ENCODE data around the gene ADSS2.

Gene ADSS2

GRCh38 chr1:244405856-244406255 lies 45.9 kb downstream of the ADSS2 start:
- H3K9ac ChIP-seq (ENCODE audit: low read depth in 1 of 2, low read length in 2 of 2): no peak overlapping the region
- no peak overlapping the region for H3K27ac ChIP-seq (ENCODE audit: low read depth in 2 of 2, low read length in 2 of 2)
- H3K9me3 ChIP-seq (ENCODE audit: control insufficient read depth in 2 of 2, low read length in 2 of 2): peaks cover 0 to 3% of the 10 kb centered on the region in 2 donors
- peaks cover 16 to 20% of the 10 kb centered on the region in 2 donors for H3K36me3 ChIP-seq (ENCODE audit: control insufficient read depth in 2 of 2, insufficient read depth in 2 of 2, low read length in 2 of 2)
- H3K4me3 ChIP-seq (ENCODE audit: low read length in 2 of 2): no peak overlapping the region
- H3K27me3 ChIP-seq (ENCODE audit: control insufficient read depth in 2 of 2, insufficient read depth in 2 of 2, low read length in 2 of 2): no peaks in the 10 kb centered on the region
- H3K4me1 ChIP-seq (ENCODE audit: control insufficient read depth in 2 of 2, insufficient read depth in 2 of 2, low read length in 2 of 2): no peaks in the 10 kb centered on the region

- Histone ChIP-seq H3K9ac (ENCODE audit: low read depth in 1 of 2, low read length in 2 of 2) (no peak overlapping the region), H3K4me3 (ENCODE audit: low read length in 2 of 2) (no peak overlapping the region), H3K27me3 (ENCODE audit: control insufficient read depth in 2 of 2, insufficient read depth in 2 of 2, low read length in 2 of 2) (no peaks in the 10 kb centered on the region), H3K36me3 (ENCODE audit: control insufficient read depth in 2 of 2, insufficient read depth in 2 of 2, low read length in 2 of 2) (peaks cover 9 to 17% of the 10 kb centered on the region in 2 donors), H3K27ac (ENCODE audit: low read depth in 2 of 2, low read length in 2 of 2) (no peak overlapping the region), H3K4me1 (ENCODE audit: control insufficient read depth in 2 of 2, insufficient read depth in 2 of 2, low read length in 2 of 2) (no peaks in the 10 kb centered on the region), H3K9me3 (ENCODE audit: control insufficient read depth in 2 of 2, low read length in 2 of 2) (peaks cover 0 to 3% of the 10 kb centered on the region in 2 donors)
Measured at GRCh38 chr1:244403431-244403830, 48.3 kb downstream of the ADSS2 start.

- H3K27me3 ChIP-seq (ENCODE audit: control insufficient read depth in 2 of 2, insufficient read depth in 2 of 2, low read length in 2 of 2): no peaks in the 10 kb centered on the region
- no peaks in the 10 kb centered on the region for H3K4me1 ChIP-seq (ENCODE audit: control insufficient read depth in 2 of 2, insufficient read depth in 2 of 2, low read length in 2 of 2)
- peaks cover 0 to 3% of the 10 kb centered on the region in 2 donors for H3K9me3 ChIP-seq (ENCODE audit: control insufficient read depth in 2 of 2, low read length in 2 of 2)
- H3K9ac ChIP-seq (ENCODE audit: low read depth in 1 of 2, low read length in 2 of 2): no peak overlapping the region
- no peak overlapping the region for H3K27ac ChIP-seq (ENCODE audit: low read depth in 2 of 2, low read length in 2 of 2)
- H3K4me3 ChIP-seq (ENCODE audit: low read length in 2 of 2): no peak overlapping the region
- peaks cover 4 to 8% of the 10 kb centered on the region in 2 donors for H3K36me3 ChIP-seq (ENCODE audit: control insufficient read depth in 2 of 2, insufficient read depth in 2 of 2, low read length in 2 of 2)
Measured at GRCh38 chr1:244400974-244401373, 50.7 kb downstream of the ADSS2 start.

GRCh38 chr1:244397131-244397530 lies 54.6 kb downstream of the ADSS2 start:
- H3K9ac ChIP-seq (ENCODE audit: low read depth in 1 of 2, low read length in 2 of 2): no peak overlapping the region
- peaks cover under 1 to 3% of the 10 kb centered on the region in 2 donors for H3K36me3 ChIP-seq (ENCODE audit: control insufficient read depth in 2 of 2, insufficient read depth in 2 of 2, low read length in 2 of 2)
- H3K27ac ChIP-seq (ENCODE audit: low read depth in 2 of 2, low read length in 2 of 2): no peak overlapping the region
- H3K4me3 ChIP-seq (ENCODE audit: low read length in 2 of 2): no peak overlapping the region
- peaks cover 0 to 3% of the 10 kb centered on the region in 2 donors for H3K9me3 ChIP-seq (ENCODE audit: control insufficient read depth in 2 of 2, low read length in 2 of 2)
- no peaks in the 10 kb centered on the region for H3K4me1 ChIP-seq (ENCODE audit: control insufficient read depth in 2 of 2, insufficient read depth in 2 of 2, low read length in 2 of 2)
- H3K27me3 ChIP-seq (ENCODE audit: control insufficient read depth in 2 of 2, insufficient read depth in 2 of 2, low read length in 2 of 2): no peaks in the 10 kb centered on the region

GRCh38 chr1:244395965-244396364 lies 55.7 kb downstream of the ADSS2 start:
- no peak overlapping the region for H3K27ac ChIP-seq (ENCODE audit: low read depth in 2 of 2, low read length in 2 of 2)
- no peaks in the 10 kb centered on the region for H3K4me1 ChIP-seq (ENCODE audit: control insufficient read depth in 2 of 2, insufficient read depth in 2 of 2, low read length in 2 of 2)
- no peaks in the 10 kb centered on the region for H3K36me3 ChIP-seq (ENCODE audit: control insufficient read depth in 2 of 2, insufficient read depth in 2 of 2, low read length in 2 of 2)
- no peaks in the 10 kb centered on the region for H3K27me3 ChIP-seq (ENCODE audit: control insufficient read depth in 2 of 2, insufficient read depth in 2 of 2, low read length in 2 of 2)
- peaks cover 0 to under 1% of the 10 kb centered on the region in 2 donors for H3K9me3 ChIP-seq (ENCODE audit: control insufficient read depth in 2 of 2, low read length in 2 of 2)
- no peak overlapping the region for H3K9ac ChIP-seq (ENCODE audit: low read depth in 1 of 2, low read length in 2 of 2)
- no peak overlapping the region for H3K4me3 ChIP-seq (ENCODE audit: low read length in 2 of 2)

GRCh38 chr1:244394826-244395765 lies 56.6 kb downstream of the ADSS2 start:
- Histone ChIP-seq H3K9me3 (ENCODE audit: control insufficient read depth in 2 of 2, low read length in 2 of 2) (no peaks in the 10 kb centered on the region), H3K4me1 (ENCODE audit: control insufficient read depth in 2 of 2, insufficient read depth in 2 of 2, low read length in 2 of 2) (no peaks in the 10 kb centered on the region), H3K9ac (ENCODE audit: low read depth in 1 of 2, low read length in 2 of 2) (no peak overlapping the region), H3K27ac (ENCODE audit: low read depth in 2 of 2, low read length in 2 of 2) (no peak overlapping the region), H3K27me3 (ENCODE audit: control insufficient read depth in 2 of 2, insufficient read depth in 2 of 2, low read length in 2 of 2) (no peaks in the 10 kb centered on the region), H3K36me3 (ENCODE audit: control insufficient read depth in 2 of 2, insufficient read depth in 2 of 2, low read length in 2 of 2) (no peaks in the 10 kb centered on the region), H3K4me3 (ENCODE audit: low read length in 2 of 2) (no peak overlapping the region)

- Histone ChIP-seq H3K9me3 (ENCODE audit: control insufficient read depth in 2 of 2, low read length in 2 of 2) (no peaks in the 10 kb centered on the region), H3K27ac (ENCODE audit: low read depth in 2 of 2, low read length in 2 of 2) (no peak overlapping the region), H3K4me1 (ENCODE audit: control insufficient read depth in 2 of 2, insufficient read depth in 2 of 2, low read length in 2 of 2) (no peaks in the 10 kb centered on the region), H3K27me3 (ENCODE audit: control insufficient read depth in 2 of 2, insufficient read depth in 2 of 2, low read length in 2 of 2) (no peaks in the 10 kb centered on the region), H3K9ac (ENCODE audit: low read depth in 1 of 2, low read length in 2 of 2) (no peak overlapping the region), H3K36me3 (ENCODE audit: control insufficient read depth in 2 of 2, insufficient read depth in 2 of 2, low read length in 2 of 2) (no peaks in the 10 kb centered on the region), H3K4me3 (ENCODE audit: low read length in 2 of 2) (no peak overlapping the region)
Measured at GRCh38 chr1:244394346-244394745, 57.4 kb downstream of the ADSS2 start.

- Histone ChIP-seq H3K27ac (ENCODE audit: low read depth in 2 of 2, low read length in 2 of 2) (no peak overlapping the region), H3K9ac (ENCODE audit: low read depth in 1 of 2, low read length in 2 of 2) (no peak overlapping the region), H3K9me3 (ENCODE audit: control insufficient read depth in 2 of 2, low read length in 2 of 2) (no peaks in the 10 kb centered on the region), H3K4me1 (ENCODE audit: control insufficient read depth in 2 of 2, insufficient read depth in 2 of 2, low read length in 2 of 2) (no peaks in the 10 kb centered on the region), H3K36me3 (ENCODE audit: control insufficient read depth in 2 of 2, insufficient read depth in 2 of 2, low read length in 2 of 2) (no peaks in the 10 kb centered on the region), H3K4me3 (ENCODE audit: low read length in 2 of 2) (no peak overlapping the region), H3K27me3 (ENCODE audit: control insufficient read depth in 2 of 2, insufficient read depth in 2 of 2, low read length in 2 of 2) (no peaks in the 10 kb centered on the region)
Measured at GRCh38 chr1:244393604-244394176, 58.0 kb downstream of the ADSS2 start.

- Histone ChIP-seq H3K4me1 (ENCODE audit: control insufficient read depth in 2 of 2, insufficient read depth in 2 of 2, low read length in 2 of 2) (no peaks in the 10 kb centered on the region), H3K9me3 (ENCODE audit: control insufficient read depth in 2 of 2, low read length in 2 of 2) (no peaks in the 10 kb centered on the region), H3K27ac (ENCODE audit: low read depth in 2 of 2, low read length in 2 of 2) (no peak overlapping the region), H3K27me3 (ENCODE audit: control insufficient read depth in 2 of 2, insufficient read depth in 2 of 2, low read length in 2 of 2) (no peaks in the 10 kb centered on the region), H3K9ac (ENCODE audit: low read depth in 1 of 2, low read length in 2 of 2) (no peak overlapping the region), H3K36me3 (ENCODE audit: control insufficient read depth in 2 of 2, insufficient read depth in 2 of 2, low read length in 2 of 2) (no peaks in the 10 kb centered on the region), H3K4me3 (ENCODE audit: low read length in 2 of 2) (no peak overlapping the region)
Measured at GRCh38 chr1:244391761-244392160, 59.9 kb downstream of the ADSS2 start.

- H3K4me3 ChIP-seq (ENCODE audit: low read length in 2 of 2): no peak overlapping the region
- no peak overlapping the region for H3K9ac ChIP-seq (ENCODE audit: low read depth in 1 of 2, low read length in 2 of 2)
- H3K27ac ChIP-seq (ENCODE audit: low read depth in 2 of 2, low read length in 2 of 2): no peak overlapping the region
- H3K36me3 ChIP-seq (ENCODE audit: control insufficient read depth in 2 of 2, insufficient read depth in 2 of 2, low read length in 2 of 2): no peaks in the 10 kb centered on the region
- H3K9me3 ChIP-seq (ENCODE audit: control insufficient read depth in 2 of 2, low read length in 2 of 2): no peaks in the 10 kb centered on the region
- H3K27me3 ChIP-seq (ENCODE audit: control insufficient read depth in 2 of 2, insufficient read depth in 2 of 2, low read length in 2 of 2): no peaks in the 10 kb centered on the region
- H3K4me1 ChIP-seq (ENCODE audit: control insufficient read depth in 2 of 2, insufficient read depth in 2 of 2, low read length in 2 of 2): no peaks in the 10 kb centered on the region
Measured at GRCh38 chr1:244388961-244389360, 62.7 kb downstream of the ADSS2 start.
